A549 (cell line): ENCODE measurements around the gene SPTSSA. TPM values are rescaled to one million over a fixed set of nuclear protein-coding genes. Genes with fewer than 3 reads are reported as not detected.

ENCODE experiments used
- ATAC-seq, 2 experiments: fragments of 200-7000 bp in 1 of 2; fragments of >200 bp in 1 of 2; cut with Nextera tagmentation in 1 of 2; cut with Tn5 transposase in 1 of 2; 3 replicates each; pipeline versions ENCODE4 v1.8.0 to v1.9.1; 2018 to 2020; ENCODE audit warnings: mild to moderate bottlenecking in 1 of 2, moderate library complexity in 1 of 2
- CTCF ChIA-PET: fragments of 300-600 bp; sonication (Branson Sonifier 250); formaldehyde crosslinking; extraction: SDS; loops from one replicate; lab custom pipeline; 2021; ENCODE audit warnings: antibody characterized with exemption, inconsistent platforms; lab: Yijun Ruan, JAX
- POLR2A ChIA-PET: fragments of 350-600 bp; formaldehyde crosslinking; extraction: SDS; loops from one replicate; lab custom pipeline; 2021; ENCODE audit warnings: antibody characterized with exemption, inconsistent platforms; lab: Yijun Ruan, JAX
- DNase-seq, 2 experiments: peaks; one replicate each; pipeline versions ENCODE4 v3.0.0 to v3.0.0-alpha.2; 2011 to 2016; ENCODE audit warnings: low read depth in 1 of 2, low spot score in 1 of 2
- FAIRE-seq: peaks from 2 replicates; lab custom pipeline; 2011; peaks lifted over from hg19 to GRCh38; lab: Jason Lieb, UNC
- H3K27ac ChIP-seq, 2 experiments: fragments of >200 bp; sonication (Bioruptor Twin); formaldehyde crosslinking; 3 replicates each; pipeline ENCODE4 v1.5.1; 2016 to 2017
- H3K4me1 ChIP-seq: fragments of >200 bp; sonication (Bioruptor Twin); formaldehyde crosslinking; 3 replicates; pipeline ENCODE4 v1.6.1; 2016
- H3K4me2 ChIP-seq: fragments of >200 bp; sonication (Bioruptor Twin); formaldehyde crosslinking; 3 replicates; pipeline ENCODE4 v1.6.1; 2016
- H3K4me3 ChIP-seq: fragments of >200 bp; sonication (Bioruptor Twin); formaldehyde crosslinking; 3 replicates; pipeline ENCODE4 v1.5.1; 2016
- H3K9me3 ChIP-seq: fragments of >200 bp; sonication (Bioruptor Twin); formaldehyde crosslinking; 3 replicates; pipeline ENCODE4 v1.6.1; 2016
- EHF ChIP-seq: fragments of 250-450 bp; sonication (Bioruptor Pico); IDR thresholded peaks from 2 replicates; pipeline ENCODE4 v1.5.0; 2020; ENCODE audit warnings: mild to moderate bottlenecking
- ESRRA ChIP-seq: fragments of 150-350 bp; IDR thresholded peaks from 2 replicates; pipeline ENCODE4 v1.6.1; 2014; ENCODE audit warnings: mild to moderate bottlenecking, low read length, borderline replicate concordance
- HDAC2 ChIP-seq: fragments of 200-600 bp; sonication (generic); IDR thresholded peaks from 2 replicates; pipeline ENCODE4 v1.6.1; 2016
- KDM5A ChIP-seq: fragments of 200-600 bp; sonication (generic); IDR thresholded peaks from 2 replicates; pipeline ENCODE4 v1.6.1; 2016; ENCODE audit warnings: antibody characterized with exemption, mild to moderate bottlenecking
- MAZ ChIP-seq: fragments of 150-350 bp; IDR thresholded peaks from 2 replicates; pipeline ENCODE4 v1.6.1; 2014; ENCODE audit warnings: antibody characterized with exemption, low read depth, low read length, borderline replicate concordance
- NR3C1 ChIP-seq: fragments of >200 bp; sonication (Bioruptor Twin); formaldehyde crosslinking; IDR thresholded peaks from 3 replicates; pipeline ENCODE4 v1.6.1; 2017
- RARB ChIP-seq: fragments of 250-450 bp; sonication (Bioruptor Pico); IDR thresholded peaks from 2 replicates; pipeline ENCODE4 v1.8.0; 2021; ENCODE audit warnings: mild to moderate bottlenecking, moderate library complexity
- RCOR1 ChIP-seq: fragments of 150-350 bp; IDR thresholded peaks from 2 replicates; pipeline ENCODE4 v1.6.1; 2014; ENCODE audit warnings: antibody characterized with exemption, low read length, low read depth
- RFX5 ChIP-seq: fragments of 450-650 bp; IDR thresholded peaks from 2 replicates; pipeline ENCODE4 v1.7.1; 2014; ENCODE audit warnings: antibody characterized with exemption, mild to moderate bottlenecking, moderate library complexity
- SMC3 ChIP-seq: fragments of >200 bp; sonication (Bioruptor Twin); formaldehyde crosslinking; IDR thresholded peaks from 3 replicates; pipeline ENCODE4 v1.6.1; 2018; ENCODE audit warnings: inconsistent platforms
- TFCP2L1 ChIP-seq: fragments of 250-450 bp; sonication (Bioruptor Pico); IDR thresholded peaks from 2 replicates; pipeline ENCODE4 v1.5.0; 2021; ENCODE audit warnings: mild to moderate bottlenecking
- TP53 ChIP-seq: fragments of 250-450 bp; sonication (Bioruptor Pico); IDR thresholded peaks from 2 replicates; pipeline ENCODE4 v1.5.0; 2021; ENCODE audit warnings: mild to moderate bottlenecking, moderate library complexity
- ZNF302 ChIP-seq: fragments of 250-450 bp; sonication (Bioruptor Pico); IDR thresholded peaks from 2 replicates; pipeline ENCODE4 v1.9.0; 2021; ENCODE audit warnings: inconsistent platforms, mild to moderate bottlenecking, moderate library complexity
- ZSCAN20 ChIP-seq: fragments of 250-450 bp; sonication (Bioruptor Pico); IDR thresholded peaks from 2 replicates; pipeline ENCODE4 v1.8.0; 2022; ENCODE audit warnings: mild to moderate bottlenecking, moderate library complexity
- polyA plus RNA-seq, 4 experiments: library from polyadenylated mRNA; depleted of rRNA in 3 of 4; stranded (reverse); fragments of >200 nt; fragmentation: RNase III in 1 of 4; extraction: RNeasy Plus Mini Kit Qiagen cat#74134 plus additional on column Dnase treatment in 1 of 4; gene quantifications; 2 replicates in 3 of 4; 3 replicates in 1 of 4; pipeline ENCODE4 v1.2.3, GENCODE V29; 2011 to 2017
- TF ChIP-seq, protein P1 (sequence below): fragments of >200 bp; sonication (Bioruptor Twin); formaldehyde crosslinking; IDR thresholded peaks from 3 replicates; pipeline ENCODE4 v1.5.1; 2016
- TF ChIP-seq, protein P2 (sequence below): IDR thresholded peaks from 2 replicates; pipeline ENCODE4 v1.6.1; 2012
- TF ChIP-seq, protein P3 (sequence below): fragments of >200 bp; sonication (Bioruptor Twin); formaldehyde crosslinking; IDR thresholded peaks from 3 replicates; pipeline ENCODE4 v1.6.1; 2016
- TF ChIP-seq, protein P4 (sequence below): IDR thresholded peaks from 2 replicates; pipeline ENCODE4 v1.6.1; 2012
- TF ChIP-seq, protein P5 (sequence below): fragments of 250-450 bp; sonication (Bioruptor Pico); IDR thresholded peaks from 2 replicates; pipeline ENCODE4 v1.5.0; 2020; ENCODE audit warnings: low read depth, mild to moderate bottlenecking, moderate library complexity
- TF ChIP-seq, protein P6 (sequence below): fragments of 200-600 bp; sonication (generic); IDR thresholded peaks from 2 replicates; pipeline ENCODE4 v1.6.1; 2016; ENCODE audit warnings: antibody characterized with exemption, mild to moderate bottlenecking, moderate library complexity

SPTSSA gene
- polyA plus RNA-seq, 2 of the 4 experiments (the other 2 are of a cell fraction): 68.0 to 105 TPM

DNA sequence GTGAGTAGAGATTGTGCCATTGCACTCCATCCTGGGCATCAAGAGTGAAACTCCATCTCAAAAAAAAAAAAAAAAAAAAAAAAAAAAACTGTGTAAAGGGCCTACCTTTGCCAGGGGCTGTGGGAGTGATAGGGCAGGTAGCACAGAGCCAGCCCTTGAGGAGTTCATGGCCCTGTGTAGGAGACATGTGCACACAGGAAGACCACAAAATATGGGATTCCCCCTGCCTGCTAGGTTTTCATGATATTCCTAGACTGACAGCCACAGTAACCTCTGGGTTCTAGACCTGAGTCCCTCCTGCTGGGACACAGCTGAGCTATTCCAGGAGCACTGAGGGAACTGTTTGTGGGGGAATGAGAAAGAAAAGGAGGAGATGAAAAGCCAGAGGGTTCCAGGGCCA is 8.3 kb upstream of the SPTSSA start:
- no peaks in the 10 kb centered on the region for H3K9me3 ChIP-seq
- H3K4me2 ChIP-seq: no peak overlapping the region
- H3K4me3 ChIP-seq: no peak overlapping the region
- H3K27ac ChIP-seq: peak overlapping the region in 1 of 2 experiments; percentile 47; a peak in 1 of 6 replicates
- ATAC-seq: peak in 1 of 2 experiments; percentile 29; a peak in 1 of 6 replicates
- CTCF ChIA-PET: interaction anchor here (0.7 to 0.8 kb wide), 2 partner anchors 21 to 113 kb away, joined by 3 to 4 read pairs; no protein-coding TSS in a partner anchor
- H3K4me1 ChIP-seq: peaks cover 16% of the 10 kb centered on the region
- FAIRE-seq: no peak
- POLR2A ChIA-PET: no interaction called here
- TF ChIP-seq NR3C1: no peak
- no peak for TF ChIP-seq SMC3
- TF ChIP-seq, protein P1, sequence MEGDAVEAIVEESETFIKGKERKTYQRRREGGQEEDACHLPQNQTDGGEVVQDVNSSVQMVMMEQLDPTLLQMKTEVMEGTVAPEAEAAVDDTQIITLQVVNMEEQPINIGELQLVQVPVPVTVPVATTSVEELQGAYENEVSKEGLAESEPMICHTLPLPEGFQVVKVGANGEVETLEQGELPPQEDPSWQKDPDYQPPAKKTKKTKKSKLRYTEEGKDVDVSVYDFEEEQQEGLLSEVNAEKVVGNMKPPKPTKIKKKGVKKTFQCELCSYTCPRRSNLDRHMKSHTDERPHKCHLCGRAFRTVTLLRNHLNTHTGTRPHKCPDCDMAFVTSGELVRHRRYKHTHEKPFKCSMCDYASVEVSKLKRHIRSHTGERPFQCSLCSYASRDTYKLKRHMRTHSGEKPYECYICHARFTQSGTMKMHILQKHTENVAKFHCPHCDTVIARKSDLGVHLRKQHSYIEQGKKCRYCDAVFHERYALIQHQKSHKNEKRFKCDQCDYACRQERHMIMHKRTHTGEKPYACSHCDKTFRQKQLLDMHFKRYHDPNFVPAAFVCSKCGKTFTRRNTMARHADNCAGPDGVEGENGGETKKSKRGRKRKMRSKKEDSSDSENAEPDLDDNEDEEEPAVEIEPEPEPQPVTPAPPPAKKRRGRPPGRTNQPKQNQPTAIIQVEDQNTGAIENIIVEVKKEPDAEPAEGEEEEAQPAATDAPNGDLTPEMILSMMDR: no peak
- no peak for TF ChIP-seq TFCP2L1 (CRISPR knock-in tag)
- TF ChIP-seq, protein P2, sequence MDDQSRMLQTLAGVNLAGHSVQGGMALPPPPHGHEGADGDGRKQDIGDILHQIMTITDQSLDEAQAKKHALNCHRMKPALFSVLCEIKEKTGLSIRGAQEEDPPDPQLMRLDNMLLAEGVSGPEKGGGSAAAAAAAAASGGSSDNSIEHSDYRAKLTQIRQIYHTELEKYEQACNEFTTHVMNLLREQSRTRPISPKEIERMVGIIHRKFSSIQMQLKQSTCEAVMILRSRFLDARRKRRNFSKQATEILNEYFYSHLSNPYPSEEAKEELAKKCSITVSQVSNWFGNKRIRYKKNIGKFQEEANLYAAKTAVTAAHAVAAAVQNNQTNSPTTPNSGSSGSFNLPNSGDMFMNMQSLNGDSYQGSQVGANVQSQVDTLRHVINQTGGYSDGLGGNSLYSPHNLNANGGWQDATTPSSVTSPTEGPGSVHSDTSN: no peak
- no peak for TF ChIP-seq HDAC2
- TF ChIP-seq, protein P3, sequence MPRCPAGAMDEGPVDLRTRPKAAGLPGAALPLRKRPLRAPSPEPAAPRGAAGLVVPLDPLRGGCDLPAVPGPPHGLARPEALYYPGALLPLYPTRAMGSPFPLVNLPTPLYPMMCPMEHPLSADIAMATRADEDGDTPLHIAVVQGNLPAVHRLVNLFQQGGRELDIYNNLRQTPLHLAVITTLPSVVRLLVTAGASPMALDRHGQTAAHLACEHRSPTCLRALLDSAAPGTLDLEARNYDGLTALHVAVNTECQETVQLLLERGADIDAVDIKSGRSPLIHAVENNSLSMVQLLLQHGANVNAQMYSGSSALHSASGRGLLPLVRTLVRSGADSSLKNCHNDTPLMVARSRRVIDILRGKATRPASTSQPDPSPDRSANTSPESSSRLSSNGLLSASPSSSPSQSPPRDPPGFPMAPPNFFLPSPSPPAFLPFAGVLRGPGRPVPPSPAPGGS: no peak
- TF ChIP-seq, protein P4, sequence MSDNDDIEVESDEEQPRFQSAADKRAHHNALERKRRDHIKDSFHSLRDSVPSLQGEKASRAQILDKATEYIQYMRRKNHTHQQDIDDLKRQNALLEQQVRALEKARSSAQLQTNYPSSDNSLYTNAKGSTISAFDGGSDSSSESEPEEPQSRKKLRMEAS: no peak
- TF ChIP-seq, protein P5, sequence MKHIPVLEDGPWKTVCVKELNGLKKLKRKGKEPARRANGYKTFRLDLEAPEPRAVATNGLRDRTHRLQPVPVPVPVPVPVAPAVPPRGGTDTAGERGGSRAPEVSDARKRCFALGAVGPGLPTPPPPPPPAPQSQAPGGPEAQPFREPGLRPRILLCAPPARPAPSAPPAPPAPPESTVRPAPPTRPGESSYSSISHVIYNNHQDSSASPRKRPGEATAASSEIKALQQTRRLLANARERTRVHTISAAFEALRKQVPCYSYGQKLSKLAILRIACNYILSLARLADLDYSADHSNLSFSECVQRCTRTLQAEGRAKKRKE (CRISPR knock-in tag): no peak
- TF ChIP-seq RARB (CRISPR knock-in tag): no peak
- no peak for TF ChIP-seq EHF
- no peak for TF ChIP-seq KDM5A
- no peak for TF ChIP-seq ESRRA
- no peak for TF ChIP-seq RCOR1
- TF ChIP-seq RFX5: no peak
- no peak for TF ChIP-seq ZSCAN20 (CRISPR knock-in tag)
- TF ChIP-seq ZNF302 (CRISPR knock-in tag): no peak
- TF ChIP-seq MAZ: no peak
- TF ChIP-seq, protein P6, sequence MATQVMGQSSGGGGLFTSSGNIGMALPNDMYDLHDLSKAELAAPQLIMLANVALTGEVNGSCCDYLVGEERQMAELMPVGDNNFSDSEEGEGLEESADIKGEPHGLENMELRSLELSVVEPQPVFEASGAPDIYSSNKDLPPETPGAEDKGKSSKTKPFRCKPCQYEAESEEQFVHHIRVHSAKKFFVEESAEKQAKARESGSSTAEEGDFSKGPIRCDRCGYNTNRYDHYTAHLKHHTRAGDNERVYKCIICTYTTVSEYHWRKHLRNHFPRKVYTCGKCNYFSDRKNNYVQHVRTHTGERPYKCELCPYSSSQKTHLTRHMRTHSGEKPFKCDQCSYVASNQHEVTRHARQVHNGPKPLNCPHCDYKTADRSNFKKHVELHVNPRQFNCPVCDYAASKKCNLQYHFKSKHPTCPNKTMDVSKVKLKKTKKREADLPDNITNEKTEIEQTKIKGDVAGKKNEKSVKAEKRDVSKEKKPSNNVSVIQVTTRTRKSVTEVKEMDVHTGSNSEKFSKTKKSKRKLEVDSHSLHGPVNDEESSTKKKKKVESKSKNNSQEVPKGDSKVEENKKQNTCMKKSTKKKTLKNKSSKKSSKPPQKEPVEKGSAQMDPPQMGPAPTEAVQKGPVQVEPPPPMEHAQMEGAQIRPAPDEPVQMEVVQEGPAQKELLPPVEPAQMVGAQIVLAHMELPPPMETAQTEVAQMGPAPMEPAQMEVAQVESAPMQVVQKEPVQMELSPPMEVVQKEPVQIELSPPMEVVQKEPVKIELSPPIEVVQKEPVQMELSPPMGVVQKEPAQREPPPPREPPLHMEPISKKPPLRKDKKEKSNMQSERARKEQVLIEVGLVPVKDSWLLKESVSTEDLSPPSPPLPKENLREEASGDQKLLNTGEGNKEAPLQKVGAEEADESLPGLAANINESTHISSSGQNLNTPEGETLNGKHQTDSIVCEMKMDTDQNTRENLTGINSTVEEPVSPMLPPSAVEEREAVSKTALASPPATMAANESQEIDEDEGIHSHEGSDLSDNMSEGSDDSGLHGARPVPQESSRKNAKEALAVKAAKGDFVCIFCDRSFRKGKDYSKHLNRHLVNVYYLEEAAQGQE: no peak
- TF ChIP-seq TP53: no peak
- DNase-seq: no peak
